B cell (primary cell): ENCODE results near the gene PYROXD2. TPM values are rescaled to one million over a fixed set of nuclear protein-coding genes. Genes with fewer than 3 reads are reported as not detected.

Experiments used
- ATAC-seq: fragments of 200-7000 bp; cut with Tn5 transposase; one replicate; pipeline ENCODE4 v1.10.0; 2021; ENCODE audit warnings: low read depth, mild to moderate bottlenecking, moderate number of reproducible peaks, moderate library complexity
- CTCF ChIA-PET: fragments of 350-600 bp; sonication (Branson Sonifier 250); formaldehyde crosslinking; loops from one replicate; lab custom pipeline; 2021; ENCODE audit warnings: antibody characterized with exemption, inconsistent platforms; lab: Charles Lee
- POLR2A ChIA-PET: fragments of 350-600 bp; sonication (Branson Sonifier 250); formaldehyde crosslinking; loops from one replicate; lab custom pipeline; 2021; ENCODE audit warnings: antibody characterized with exemption; lab: Charles Lee
- DNase-seq: peaks from one replicate; pipeline ENCODE4 v3.0.0; 2013
- H2AFZ ChIP-seq: 2 replicates; pipeline ENCODE4 v1.6.1; 2012; ENCODE audit warnings: mild to moderate bottlenecking, low read depth, low read length; ENCODE audit not compliant: insufficient read depth, poor library complexity, severe bottlenecking
- H3K27ac ChIP-seq, 2 donors: 1 replicate in 1 of 2; 2 replicates in 1 of 2; pipeline ENCODE4 v1.5.1; 2012 to 2013; ENCODE audit warnings: low read length in 2 of 2, mild to moderate bottlenecking in 2 of 2, moderate library complexity in 1 of 2
- H3K27me3 ChIP-seq, 4 experiments: fragments of 200-600 bp in 1 of 4; sonication (generic) in 1 of 4; replicated peaks in 1 of 4; 1 replicate in 2 of 4; 2 replicates in 2 of 4; pipeline versions ENCODE4 v1.6.1 to v1.7.0; 2013 to 2016; ENCODE audit warnings: low read length in 3 of 4, mild to moderate bottlenecking in 2 of 4, mixed read lengths in 1 of 4, moderate library complexity in 1 of 4; ENCODE audit not compliant: insufficient read depth in 4 of 4, control insufficient read depth in 3 of 4; ENCODE audit errors: control extremely low read depth in 1 of 4
- H3K36me3 ChIP-seq, 2 experiments: replicated peaks in 1 of 2; 1 replicate in 1 of 2; 2 replicates in 1 of 2; pipeline versions ENCODE4 v1.6.1 to v1.7.1; 2013; ENCODE audit warnings: low read length in 1 of 2; ENCODE audit not compliant: insufficient read depth in 2 of 2, control insufficient read depth in 1 of 2; ENCODE audit errors: control extremely low read depth in 1 of 2, extremely low read depth in 1 of 2
- H3K4me1 ChIP-seq, 2 donors: fragments of 200-600 bp in 1 of 2; sonication (generic) in 1 of 2; 1 replicate in 1 of 2; 2 replicates in 1 of 2; pipeline versions ENCODE4 v1.5.1 to v1.6.1; 2013 to 2017; ENCODE audit warnings: low read length in 2 of 2; ENCODE audit not compliant: control insufficient read depth in 2 of 2, insufficient read depth in 2 of 2
- H3K4me2 ChIP-seq: replicated peaks from 2 replicates; pipeline ENCODE3; 2012; ENCODE audit warnings: mild to moderate bottlenecking, low read depth, low read length; ENCODE audit not compliant: poor library complexity, severe bottlenecking
- H3K4me3 ChIP-seq, 5 experiments: fragments of 200-600 bp in 1 of 5; sonication (generic) in 1 of 5; 1 replicate in 3 of 5; 2 replicates in 2 of 5; pipeline versions ENCODE4 v1.5.1 to v1.7.0; 2011 to 2016; ENCODE audit warnings: low read length in 4 of 5, mild to moderate bottlenecking in 4 of 5, low read depth in 2 of 5, control low read depth in 1 of 5, moderate library complexity in 1 of 5; ENCODE audit not compliant: insufficient read depth in 1 of 5; ENCODE audit errors: control extremely low read depth in 1 of 5, extremely low read depth in 1 of 5
- H3K79me2 ChIP-seq: fragments of 200-600 bp; sonication (generic); one replicate; pipeline ENCODE4 v1.6.0; 2016; ENCODE audit warnings: low read length; ENCODE audit not compliant: control insufficient read depth, insufficient read depth
- H3K9ac ChIP-seq: fragments of 200-600 bp; sonication (generic); 2 replicates; pipeline ENCODE4 v1.6.1; 2017; ENCODE audit warnings: mild to moderate bottlenecking, low read length, moderate library complexity
- H3K9me3 ChIP-seq, 3 donors: one replicate each; pipeline versions ENCODE4 v1.6.1 to v1.7.1; 2013; ENCODE audit warnings: low read length in 2 of 3; ENCODE audit not compliant: control insufficient read depth in 2 of 3, insufficient read depth in 1 of 3; ENCODE audit errors: control extremely low read depth in 1 of 3
- H4K20me1 ChIP-seq: 2 replicates; pipeline ENCODE4 v1.6.0; 2012; ENCODE audit warnings: mild to moderate bottlenecking, low read length; ENCODE audit not compliant: insufficient read depth, control insufficient read depth, poor library complexity, severe bottlenecking
- H3K27ac Mint-ChIP-seq: one replicate; pipeline ENCODE4 v1.8.0; 2021; ENCODE audit warnings: mixed read lengths
- H3K27me3 Mint-ChIP-seq: one replicate; pipeline ENCODE4 v1.8.0; 2021; ENCODE audit warnings: mixed read lengths
- H3K4me1 Mint-ChIP-seq: one replicate; pipeline ENCODE4 v1.8.0; 2021; ENCODE audit warnings: mixed read lengths
- H3K4me3 Mint-ChIP-seq: one replicate; pipeline ENCODE4 v1.8.0; 2021; ENCODE audit warnings: mixed read lengths
- H3K9me3 Mint-ChIP-seq: one replicate; pipeline ENCODE4 v1.8.0; 2022; ENCODE audit warnings: mixed read lengths; ENCODE audit not compliant: insufficient read depth
- EZH2 ChIP-seq: IDR thresholded peaks from 2 replicates; pipeline ENCODE4 v1.6.1; 2012; ENCODE audit warnings: borderline replicate concordance, low read depth, mild to moderate bottlenecking, moderate library complexity, low read length; ENCODE audit not compliant: insufficient read depth, poor library complexity, severe bottlenecking
- WGBS: methylation state at CpG from one replicate; pipeline ENCODE4 v1.1.5; 2013; ENCODE audit warnings: missing lambda C conversion rate; ENCODE audit not compliant: insufficient coverage; 5-methylcytosine and 5-hydroxymethylcytosine counted together
- intact Hi-C: fragments of 100-400 bp; cut with micrococcal nuclease; formaldehyde crosslinking; loops from one replicate; pipeline ENCODE4 v1.10.0; 2022
- polyA plus RNA-seq: library from polyadenylated mRNA; depleted of rRNA; stranded (reverse); fragments of >200 nt; gene quantifications from 2 replicates; pipeline ENCODE4 v1.2.3, GENCODE V29; 2012
- total RNA-seq, 2 donors: library from RNA; stranded (reverse); fragments of 120-200 nt in 1 of 2; gene quantifications; 1 replicate in 1 of 2; 2 replicates in 1 of 2; pipeline versions ENCODE4 v1.2.3 to v1.2.4, GENCODE V29; 2013 to 2022
- TF ChIP-seq, protein P1 (sequence below): fragments of 200-600 bp; IDR thresholded peaks from one replicate; pipeline ENCODE4 v1.8.0; 2022; ENCODE audit warnings: antibody characterized with exemption, mild to moderate bottlenecking

The PYROXD2 gene
- total and polyA plus RNA-seq, 2 donors (not counting 1 experiment from before 2014, with no cell fraction given) = 25.1 to 960 TPM

DNA sequence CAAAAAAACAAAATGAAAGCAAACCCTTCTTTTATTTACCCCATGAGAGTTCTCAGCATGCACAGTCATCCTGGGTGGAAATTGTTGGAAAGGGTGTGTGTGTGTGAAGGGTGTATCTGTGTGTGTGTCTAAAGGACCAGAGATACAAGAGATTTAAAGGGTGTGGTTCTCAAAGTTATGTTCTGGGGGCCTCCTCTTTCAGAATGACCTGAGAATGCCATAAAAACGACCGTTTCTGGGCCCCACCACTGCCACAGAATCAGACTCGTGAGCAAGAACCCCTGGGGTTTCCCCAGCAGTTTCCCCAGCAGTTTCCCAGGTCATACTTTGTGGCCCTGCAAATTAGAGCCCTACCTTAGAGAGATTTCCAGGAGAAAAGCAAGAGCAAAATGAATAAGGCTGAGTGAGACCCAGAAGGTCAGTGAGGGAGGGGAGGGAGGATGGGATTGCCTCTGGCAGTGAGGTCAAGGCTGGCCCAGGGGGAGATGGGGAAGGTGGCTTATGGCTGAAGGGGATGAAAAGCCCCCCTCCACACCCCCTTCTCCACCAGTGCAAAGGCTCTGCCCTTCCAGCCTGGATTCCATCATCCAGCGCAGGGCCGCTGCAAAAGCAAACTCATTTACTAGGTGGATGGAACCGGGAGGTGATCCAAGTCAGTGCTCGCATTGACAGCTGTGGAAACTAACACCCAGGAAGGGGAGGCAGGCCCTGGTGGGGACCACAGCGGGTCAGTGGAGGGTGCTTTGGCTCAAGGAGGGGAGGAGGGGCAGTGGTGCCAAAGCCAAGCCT, 10.2 kb downstream of the PYROXD2 start:
- intact Hi-C loops = no loop called here
- no peak overlapping the region for H3K27ac Mint-ChIP-seq
- no peaks in the 10 kb centered on the region for H3K27me3 ChIP-seq
- TF ChIP-seq EZH2 = no peak
- TF ChIP-seq, protein P1, sequence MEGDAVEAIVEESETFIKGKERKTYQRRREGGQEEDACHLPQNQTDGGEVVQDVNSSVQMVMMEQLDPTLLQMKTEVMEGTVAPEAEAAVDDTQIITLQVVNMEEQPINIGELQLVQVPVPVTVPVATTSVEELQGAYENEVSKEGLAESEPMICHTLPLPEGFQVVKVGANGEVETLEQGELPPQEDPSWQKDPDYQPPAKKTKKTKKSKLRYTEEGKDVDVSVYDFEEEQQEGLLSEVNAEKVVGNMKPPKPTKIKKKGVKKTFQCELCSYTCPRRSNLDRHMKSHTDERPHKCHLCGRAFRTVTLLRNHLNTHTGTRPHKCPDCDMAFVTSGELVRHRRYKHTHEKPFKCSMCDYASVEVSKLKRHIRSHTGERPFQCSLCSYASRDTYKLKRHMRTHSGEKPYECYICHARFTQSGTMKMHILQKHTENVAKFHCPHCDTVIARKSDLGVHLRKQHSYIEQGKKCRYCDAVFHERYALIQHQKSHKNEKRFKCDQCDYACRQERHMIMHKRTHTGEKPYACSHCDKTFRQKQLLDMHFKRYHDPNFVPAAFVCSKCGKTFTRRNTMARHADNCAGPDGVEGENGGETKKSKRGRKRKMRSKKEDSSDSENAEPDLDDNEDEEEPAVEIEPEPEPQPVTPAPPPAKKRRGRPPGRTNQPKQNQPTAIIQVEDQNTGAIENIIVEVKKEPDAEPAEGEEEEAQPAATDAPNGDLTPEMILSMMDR = no peak
- H3K4me1 ChIP-seq = no peaks in the 10 kb centered on the region
- no peaks in the 10 kb centered on the region for H4K20me1 ChIP-seq
- peaks cover 0 to 3% (median 0%) of the 10 kb centered on the region in 3 donors for H3K9me3 ChIP-seq
- CTCF ChIA-PET = no interaction called here
- ATAC-seq = no peak
- H2AFZ ChIP-seq = no peak overlapping the region
- no peak overlapping the region for H3K4me2 ChIP-seq
- no peak overlapping the region for H3K4me3 ChIP-seq
- peaks cover 2% of the 10 kb centered on the region for H3K9me3 Mint-ChIP-seq
- H3K4me3 Mint-ChIP-seq = no peak overlapping the region
- H3K9ac ChIP-seq = no peak overlapping the region
- H3K4me1 Mint-ChIP-seq = no peaks in the 10 kb centered on the region
- H3K79me2 ChIP-seq = no peaks in the 10 kb centered on the region
- no peak overlapping the region for H3K27ac ChIP-seq
- H3K27me3 Mint-ChIP-seq = no peaks in the 10 kb centered on the region
- POLR2A ChIA-PET = no interaction called here
- DNase-seq = no peak
- H3K36me3 ChIP-seq = no peaks in the 10 kb centered on the region
- 74% methylated on average over 7 of the region's 8 CpGs for WGBS

DNA sequence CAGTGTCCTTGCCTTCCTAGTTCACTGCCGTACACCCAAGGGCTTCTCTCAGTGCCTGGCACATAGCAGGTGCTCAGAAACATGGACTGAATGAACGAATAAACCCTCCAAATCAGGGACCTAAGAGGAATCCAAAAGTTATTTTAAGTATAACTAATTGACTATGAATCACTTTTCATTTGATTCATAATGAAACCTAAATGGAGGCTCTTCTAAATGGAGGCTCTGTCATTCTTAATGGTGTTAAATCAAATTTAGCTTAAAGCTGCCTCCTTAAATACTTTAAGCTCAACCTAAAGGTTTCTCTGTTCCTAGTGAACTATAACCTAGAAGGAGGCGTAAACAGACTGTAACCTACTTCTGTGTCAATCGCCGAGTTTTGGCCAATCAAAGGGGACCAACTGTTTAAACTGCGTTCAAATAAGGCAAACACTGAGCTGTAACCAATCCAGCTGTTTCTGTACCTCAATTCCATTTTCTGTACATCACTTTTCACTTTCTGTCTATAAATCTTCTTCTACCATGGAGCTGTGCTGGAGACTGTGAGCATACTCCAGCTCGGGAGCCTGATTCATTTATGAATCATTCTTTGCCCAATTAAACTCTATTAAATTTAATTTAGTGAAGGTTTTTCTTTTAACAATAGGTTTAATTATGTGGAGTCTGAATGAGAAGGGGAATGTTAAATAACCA, 11.0 kb downstream of the PYROXD2 start:
- H3K4me3 ChIP-seq = no peak overlapping the region
- H3K4me3 Mint-ChIP-seq = no peak overlapping the region

More for the DNA sequence above, 11.0 kb downstream of the PYROXD2 start:
- no peak overlapping the region for H3K27ac Mint-ChIP-seq
- H2AFZ ChIP-seq = no peak overlapping the region
- peaks cover 2% of the 10 kb centered on the region for H3K9me3 Mint-ChIP-seq
- no peaks in the 10 kb centered on the region for H3K4me1 Mint-ChIP-seq
- 93% methylated on average over 5 of the region's 7 CpGs for WGBS
- H3K9me3 ChIP-seq = peaks cover 0 to 3% (median 0%) of the 10 kb centered on the region in 3 donors
- CTCF ChIA-PET = no interaction called here
- no peak overlapping the region for H3K9ac ChIP-seq
- H3K4me1 ChIP-seq = no peaks in the 10 kb centered on the region
- ATAC-seq = no peak
- POLR2A ChIA-PET = no interaction called here
- TF ChIP-seq EZH2 = no peak
- TF ChIP-seq, protein P1 = no peak
- H3K4me2 ChIP-seq = no peak overlapping the region
- H3K27ac ChIP-seq = no peak overlapping the region
- H3K27me3 ChIP-seq = no peaks in the 10 kb centered on the region
- H3K79me2 ChIP-seq = no peaks in the 10 kb centered on the region
- intact Hi-C loops = no loop called here
- H4K20me1 ChIP-seq = no peaks in the 10 kb centered on the region
- no peak for DNase-seq
- H3K36me3 ChIP-seq = no peaks in the 10 kb centered on the region
- H3K27me3 Mint-ChIP-seq = no peaks in the 10 kb centered on the region
